Ishikawa (cell line): Measurements from ENCODE around the gene DDN.

Experiments
- CEBPB ChIP-seq: IDR thresholded peaks from 2 replicates; pipeline ENCODE4 v1.6.1; 2012
- CREB1 ChIP-seq: IDR thresholded peaks from 2 replicates; pipeline ENCODE4 v1.6.1; 2012; ENCODE audit warnings: low read depth
- EGR1 ChIP-seq: IDR thresholded peaks from 2 replicates; pipeline ENCODE4 v1.6.1; 2012
- EP300 ChIP-seq: IDR thresholded peaks from 2 replicates; pipeline ENCODE4 v1.6.1; 2012; ENCODE audit warnings: borderline replicate concordance
- FOXM1 ChIP-seq: IDR thresholded peaks from 2 replicates; pipeline ENCODE4 v1.6.1; 2012; ENCODE audit warnings: low read depth, borderline replicate concordance
- MAX ChIP-seq: IDR thresholded peaks from 2 replicates; pipeline ENCODE4 v1.6.1; 2012
- RAD21 ChIP-seq: IDR thresholded peaks from 2 replicates; pipeline ENCODE4 v1.6.1; 2012; ENCODE audit warnings: low read depth
- REST ChIP-seq: IDR thresholded peaks from 2 replicates; pipeline ENCODE4 v1.6.1; 2012; ENCODE audit warnings: low read depth, mild to moderate bottlenecking
- TAF1 ChIP-seq: IDR thresholded peaks from 2 replicates; pipeline ENCODE4 v1.6.1; 2012; ENCODE audit warnings: low read depth, mild to moderate bottlenecking
- TCF12 ChIP-seq: IDR thresholded peaks from 2 replicates; pipeline ENCODE4 v1.6.1; 2012; ENCODE audit warnings: low read depth
- TEAD4 ChIP-seq: IDR thresholded peaks from 2 replicates; pipeline ENCODE4 v1.6.1; 2012
- ZBTB7A ChIP-seq: IDR thresholded peaks from 2 replicates; pipeline ENCODE4 v1.6.1; 2012; ENCODE audit warnings: low read depth
- TF ChIP-seq, protein P1 (sequence below): IDR thresholded peaks from 2 replicates; pipeline ENCODE4 v1.6.1; 2012

DNA sequence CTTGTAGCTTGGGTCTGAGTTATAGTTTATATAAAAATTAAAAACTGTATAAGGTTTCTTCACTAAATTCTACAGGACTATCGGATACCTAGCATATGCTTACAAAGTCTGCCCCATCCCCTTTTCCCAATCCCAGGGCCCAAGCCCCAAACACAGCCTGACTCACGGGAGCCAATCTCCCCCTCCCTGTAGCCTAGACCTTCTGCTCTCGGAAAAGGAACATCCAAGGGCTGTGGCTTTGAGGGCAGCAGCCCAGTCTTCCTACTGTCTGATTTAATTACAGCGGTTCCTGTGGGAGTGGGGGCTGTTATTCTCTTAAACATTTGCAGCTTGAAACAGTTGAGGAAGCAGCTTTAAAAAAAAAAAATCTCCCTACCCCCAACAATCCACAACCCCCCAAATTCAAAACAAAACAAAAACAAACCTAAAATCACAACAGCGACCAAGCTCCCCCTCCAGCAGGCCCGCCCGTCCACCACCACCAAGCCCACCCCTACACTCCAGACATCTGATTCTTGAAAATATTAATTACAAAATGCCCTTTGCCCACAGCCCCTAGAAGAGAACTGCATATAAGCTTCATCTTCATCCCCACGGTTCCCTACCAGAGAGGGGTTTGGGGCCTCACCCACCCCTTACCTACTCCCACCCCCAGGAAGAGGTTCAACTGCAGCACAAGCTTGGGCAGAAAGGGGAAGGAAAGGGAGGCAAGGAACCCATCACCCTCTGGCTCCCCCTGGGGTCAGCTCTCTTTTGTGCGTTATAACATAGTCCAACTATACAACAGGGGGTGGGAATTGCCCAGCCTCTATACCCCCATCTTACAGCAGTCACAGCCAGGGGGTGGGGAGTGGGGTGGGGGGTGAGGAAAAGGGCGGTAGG is 20.5 kb upstream of the DDN start:
- TF ChIP-seq REST = no peak
- no peak for TF ChIP-seq CEBPB
- no peak for TF ChIP-seq TAF1
- no peak for TF ChIP-seq EP300
- TF ChIP-seq TCF12 = no peak
- TF ChIP-seq ZBTB7A = no peak
- TF ChIP-seq TEAD4 = no peak
- TF ChIP-seq MAX = no peak
- TF ChIP-seq FOXM1 = no peak
- TF ChIP-seq RAD21 = no peak
- TF ChIP-seq, protein P1, sequence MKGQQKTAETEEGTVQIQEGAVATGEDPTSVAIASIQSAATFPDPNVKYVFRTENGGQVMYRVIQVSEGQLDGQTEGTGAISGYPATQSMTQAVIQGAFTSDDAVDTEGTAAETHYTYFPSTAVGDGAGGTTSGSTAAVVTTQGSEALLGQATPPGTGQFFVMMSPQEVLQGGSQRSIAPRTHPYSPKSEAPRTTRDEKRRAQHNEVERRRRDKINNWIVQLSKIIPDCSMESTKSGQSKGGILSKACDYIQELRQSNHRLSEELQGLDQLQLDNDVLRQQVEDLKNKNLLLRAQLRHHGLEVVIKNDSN = no peak
- no peak for TF ChIP-seq EGR1
- no peak for TF ChIP-seq CREB1
